KMS-11 (cell line): ENCODE data around the gene PCARE.

Experiments used
- H2AFZ ChIP-seq: fragments of 200-600 bp; sonication (generic); 2 replicates; pipeline ENCODE4 v1.6.1; 2016; ENCODE audit warnings: antibody characterized with exemption, mixed run types, low read depth
- H3K27ac ChIP-seq: fragments of 200-600 bp; sonication (generic); 2 replicates; pipeline ENCODE4 v1.6.1; 2016; ENCODE audit warnings: mild to moderate bottlenecking, mixed run types
- H3K27me3 ChIP-seq: fragments of 200-600 bp; sonication (generic); 2 replicates; pipeline ENCODE4 v1.6.1; 2017; ENCODE audit warnings: mild to moderate bottlenecking, low read depth, mixed run types, moderate library complexity; ENCODE audit not compliant: insufficient read depth
- H3K36me3 ChIP-seq: fragments of 200-600 bp; sonication (generic); 2 replicates; pipeline ENCODE4 v1.6.1; 2017; ENCODE audit warnings: mild to moderate bottlenecking, mixed run types; ENCODE audit not compliant: insufficient read depth
- H3K4me1 ChIP-seq: fragments of 200-600 bp; sonication (generic); 2 replicates; pipeline ENCODE4 v1.6.1; 2016; ENCODE audit warnings: mild to moderate bottlenecking, low read depth, mixed run types; ENCODE audit not compliant: poor library complexity, severe bottlenecking
- H3K4me2 ChIP-seq: fragments of 200-600 bp; sonication (generic); 2 replicates; pipeline ENCODE4 v1.7.0; 2016; ENCODE audit warnings: mild to moderate bottlenecking, mixed run types
- H3K4me3 ChIP-seq: fragments of 200-600 bp; sonication (generic); IDR thresholded peaks from 2 replicates; pipeline ENCODE4 v1.6.1; 2017; ENCODE audit warnings: low read depth, low read length, mixed read lengths; ENCODE audit not compliant: insufficient read depth
- H3K79me2 ChIP-seq: fragments of 200-600 bp; sonication (generic); 2 replicates; pipeline ENCODE4 v1.6.1; 2016; ENCODE audit warnings: low read depth, mixed run types; ENCODE audit not compliant: insufficient read depth
- H3K9ac ChIP-seq: fragments of 200-600 bp; sonication (generic); 2 replicates; pipeline ENCODE4 v1.6.1; 2016; ENCODE audit warnings: mild to moderate bottlenecking, mixed run types
- H4K20me1 ChIP-seq: fragments of 200-600 bp; sonication (generic); 2 replicates; pipeline ENCODE4 v1.6.1; 2016; ENCODE audit warnings: mild to moderate bottlenecking, mixed run types; ENCODE audit not compliant: insufficient read depth
- TF ChIP-seq, protein P1 (sequence below): fragments of 200-600 bp; sonication (generic); conservative IDR thresholded peaks from 2 replicates; pipeline ENCODE4 v1.6.1; 2017; ENCODE audit warnings: low read depth, mild to moderate bottlenecking, antibody characterized with exemption, low read length, moderate library complexity, mixed read lengths

The PCARE gene

DNA sequence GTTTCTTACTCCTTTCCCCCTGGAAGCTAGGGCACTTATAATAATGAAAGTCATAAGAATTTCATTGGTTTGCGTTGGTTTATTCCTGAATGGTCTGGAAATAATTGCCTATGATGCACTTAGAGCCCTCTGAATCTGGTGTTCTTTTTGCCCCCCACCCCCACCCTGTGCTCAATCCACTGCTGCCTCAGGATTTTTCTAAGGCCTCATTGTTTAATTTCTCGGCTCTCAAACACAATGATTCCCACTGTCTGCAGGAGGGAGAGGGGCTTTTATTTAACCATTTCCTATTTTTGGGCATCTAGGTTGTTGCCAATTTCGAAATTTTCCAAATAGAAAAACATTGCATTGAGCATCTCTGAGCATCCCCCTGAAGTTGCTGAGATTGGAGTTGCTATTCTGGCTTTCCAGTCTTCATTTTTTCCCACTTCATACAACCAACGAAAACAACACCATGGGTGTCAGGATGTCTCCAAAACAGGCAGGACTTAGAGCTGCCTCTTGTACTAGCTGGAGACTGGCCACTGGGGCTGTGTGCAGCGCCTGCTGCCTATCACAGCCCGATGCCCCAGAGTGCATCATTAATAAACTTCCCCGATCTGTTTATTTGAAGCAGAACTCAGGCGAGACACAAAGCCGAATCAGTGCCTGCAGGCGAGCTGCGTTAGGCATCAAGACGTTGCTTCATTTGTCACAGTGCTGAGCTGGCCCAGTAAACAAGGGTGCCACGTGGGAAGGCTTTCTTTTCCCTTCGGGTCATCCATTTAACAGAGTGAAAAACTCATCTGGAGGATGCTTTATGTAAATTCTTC lies 1.8 kb upstream of the PCARE start:
- Histone ChIP-seq H3K4me3 (no peak overlapping the region), H3K79me2 (no peaks in the 10 kb centered on the region), H3K4me2 (no peak overlapping the region), H3K27ac (no peak overlapping the region), H3K27me3 (no peaks in the 10 kb centered on the region), H2AFZ (no peak overlapping the region), H4K20me1 (no peaks in the 10 kb centered on the region), H3K36me3 (no peaks in the 10 kb centered on the region), H3K9ac (no peak overlapping the region), H3K4me1 (no peaks in the 10 kb centered on the region)
- TF ChIP-seq, protein P1, sequence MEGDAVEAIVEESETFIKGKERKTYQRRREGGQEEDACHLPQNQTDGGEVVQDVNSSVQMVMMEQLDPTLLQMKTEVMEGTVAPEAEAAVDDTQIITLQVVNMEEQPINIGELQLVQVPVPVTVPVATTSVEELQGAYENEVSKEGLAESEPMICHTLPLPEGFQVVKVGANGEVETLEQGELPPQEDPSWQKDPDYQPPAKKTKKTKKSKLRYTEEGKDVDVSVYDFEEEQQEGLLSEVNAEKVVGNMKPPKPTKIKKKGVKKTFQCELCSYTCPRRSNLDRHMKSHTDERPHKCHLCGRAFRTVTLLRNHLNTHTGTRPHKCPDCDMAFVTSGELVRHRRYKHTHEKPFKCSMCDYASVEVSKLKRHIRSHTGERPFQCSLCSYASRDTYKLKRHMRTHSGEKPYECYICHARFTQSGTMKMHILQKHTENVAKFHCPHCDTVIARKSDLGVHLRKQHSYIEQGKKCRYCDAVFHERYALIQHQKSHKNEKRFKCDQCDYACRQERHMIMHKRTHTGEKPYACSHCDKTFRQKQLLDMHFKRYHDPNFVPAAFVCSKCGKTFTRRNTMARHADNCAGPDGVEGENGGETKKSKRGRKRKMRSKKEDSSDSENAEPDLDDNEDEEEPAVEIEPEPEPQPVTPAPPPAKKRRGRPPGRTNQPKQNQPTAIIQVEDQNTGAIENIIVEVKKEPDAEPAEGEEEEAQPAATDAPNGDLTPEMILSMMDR: no peak

DNA sequence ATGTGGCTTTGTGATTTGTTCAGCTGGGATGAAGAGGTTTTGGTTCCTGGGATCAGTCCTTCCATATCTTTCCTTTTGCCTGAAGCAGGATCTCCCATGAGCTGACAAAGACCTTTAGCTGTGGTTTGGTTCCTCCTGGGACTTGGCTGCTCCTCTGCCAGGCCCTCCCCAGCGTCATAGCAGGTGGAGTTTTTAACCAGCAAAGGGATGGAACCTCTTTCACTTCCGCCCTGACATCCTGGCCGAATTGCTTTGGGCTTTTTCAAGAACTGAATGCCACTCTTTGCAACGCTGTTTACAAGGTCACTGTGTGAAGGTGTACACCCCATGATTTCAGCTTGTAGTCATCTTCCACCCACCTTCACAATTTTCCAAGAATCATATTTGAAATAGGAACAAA lies 390 bp downstream of the PCARE start:
- Histone ChIP-seq H3K4me2 (no peak overlapping the region), H3K4me3 (no peak overlapping the region), H3K27ac (no peak overlapping the region), H3K27me3 (no peaks in the 10 kb centered on the region), H3K9ac (no peak overlapping the region), H3K36me3 (no peaks in the 10 kb centered on the region), H2AFZ (no peak overlapping the region), H3K4me1 (no peaks in the 10 kb centered on the region), H3K79me2 (no peaks in the 10 kb centered on the region), H4K20me1 (no peaks in the 10 kb centered on the region)
- TF ChIP-seq, protein P1: no peak

- no peak overlapping the region for H3K9ac ChIP-seq
- H3K27me3 ChIP-seq: no peaks in the 10 kb centered on the region
- H3K79me2 ChIP-seq: no peaks in the 10 kb centered on the region
- H3K4me3 ChIP-seq: no peak overlapping the region
- H2AFZ ChIP-seq: no peak overlapping the region
- H4K20me1 ChIP-seq: no peaks in the 10 kb centered on the region
- H3K36me3 ChIP-seq: no peaks in the 10 kb centered on the region
- H3K4me2 ChIP-seq: no peak overlapping the region
- no peaks in the 10 kb centered on the region for H3K4me1 ChIP-seq
- no peak overlapping the region for H3K27ac ChIP-seq
- TF ChIP-seq, protein P1: no peak
Measured at GRCh38 chr2:29072971-29073725, 1.2 kb downstream of the PCARE start.

DNA sequence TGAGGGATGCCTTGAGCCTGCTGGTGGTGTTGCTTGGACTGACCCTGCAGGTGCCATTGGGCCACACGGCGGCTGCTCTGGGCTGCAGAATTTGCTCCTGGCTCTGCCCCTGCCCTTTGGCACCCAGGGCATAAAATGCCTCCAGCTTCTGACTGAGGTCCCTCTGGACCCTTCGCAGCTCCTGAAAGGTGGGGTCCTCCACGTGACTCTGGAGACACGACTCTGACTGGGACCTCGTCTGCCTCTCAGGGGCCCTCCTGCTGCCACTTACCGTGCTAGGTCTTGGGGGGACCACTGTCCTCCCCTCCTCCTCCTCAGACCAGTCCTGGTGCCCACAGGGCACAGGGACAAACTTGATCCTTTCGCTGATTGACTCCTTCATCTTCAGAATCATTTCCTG lies 2.1 kb downstream of the PCARE start:
- Histone ChIP-seq H3K4me1 (no peaks in the 10 kb centered on the region), H3K27me3 (no peaks in the 10 kb centered on the region), H3K4me2 (no peak overlapping the region), H3K4me3 (no peak overlapping the region), H2AFZ (no peak overlapping the region), H3K9ac (no peak overlapping the region), H3K36me3 (no peaks in the 10 kb centered on the region), H4K20me1 (no peaks in the 10 kb centered on the region), H3K79me2 (no peaks in the 10 kb centered on the region), H3K27ac (no peak overlapping the region)
- TF ChIP-seq, protein P1: no peak
